Esophagus squamous epithelium (tissue), 5 donors: Measurements from ENCODE around the gene CAMTA1. TPM values are rescaled to one million over a fixed set of nuclear protein-coding genes. Genes with fewer than 3 reads are reported as not detected.

Experiments used
- DNase-seq: peaks from one replicate; lab custom pipeline; 2025; lab: John Stamatoyannopoulos, UW
- H3K27ac ChIP-seq, 4 donors: fragments of 200-600 bp; sonication (generic); one replicate each; pipeline ENCODE4 v1.5.1; 2016 to 2019; ENCODE audit warnings: mild to moderate bottlenecking in 1 of 4
- H3K27me3 ChIP-seq, 4 donors: fragments of 200-600 bp; sonication (generic); 1 replicate in 3 of 4; 2 replicates in 1 of 4; pipeline versions ENCODE4 v1.5.1 to v1.6.0; 2017 to 2021; ENCODE audit warnings: antibody characterized with exemption in 1 of 4
- H3K36me3 ChIP-seq, 3 donors: fragments of 200-600 bp; sonication (generic); one replicate each; pipeline ENCODE4 v1.5.1; 2016 to 2019
- H3K4me1 ChIP-seq, 3 donors: fragments of 200-600 bp; sonication (generic); one replicate each; pipeline ENCODE4 v1.5.1; 2017 to 2019
- H3K4me3 ChIP-seq, 4 donors: fragments of 200-600 bp; sonication (generic); 1 replicate in 3 of 4; 2 replicates in 1 of 4; pipeline ENCODE4 v1.5.1; 2016 to 2019; ENCODE audit warnings: mild to moderate bottlenecking in 2 of 4, moderate library complexity in 1 of 4
- H3K9me3 ChIP-seq, 3 donors: fragments of 200-600 bp; sonication (generic); one replicate each; pipeline ENCODE4 v1.5.1; 2016 to 2019
- POLR2A ChIP-seq, 4 donors: fragments of 450-650 bp; IDR thresholded peaks; one replicate each; pipeline ENCODE4 v1.6.1; 2017; ENCODE audit warnings: antibody characterized with exemption in 4 of 4, mild to moderate bottlenecking in 4 of 4, moderate library complexity in 3 of 4
- WGBS, 2 donors: methylation state at CpG; one replicate each; pipeline ENCODE4 v1.1.5; 2018; 5-methylcytosine and 5-hydroxymethylcytosine counted together
- intact Hi-C: fragments of 100-400 bp; cut with DNase I; formaldehyde crosslinking; loops from one replicate; pipeline ENCODE4 v1.15.0; 2022
- total RNA-seq, 4 donors: library from RNA; depleted of rRNA; stranded (reverse); fragments of >200 nt; gene quantifications; one replicate each; pipeline ENCODE4 v1.1.0, GENCODE V29; 2016
- TF ChIP-seq, protein P1 (sequence below), 6 experiments: fragments of 450-650 bp in 4 of 6; fragments of 200-600 bp in 2 of 6; sonication (generic) in 2 of 6; IDR thresholded peaks; one replicate each; pipeline ENCODE4 v1.5.1; 2016 to 2019; ENCODE audit warnings: antibody characterized with exemption in 6 of 6, mild to moderate bottlenecking in 4 of 6, moderate library complexity in 4 of 6
- donor health status: DM: yes; HTN: yes; CAD: no.

CAMTA1 gene
- total RNA-seq, 4 donors from 2014 or later, result 31.3 to 77.4 (median 45.9) TPM

DNA sequence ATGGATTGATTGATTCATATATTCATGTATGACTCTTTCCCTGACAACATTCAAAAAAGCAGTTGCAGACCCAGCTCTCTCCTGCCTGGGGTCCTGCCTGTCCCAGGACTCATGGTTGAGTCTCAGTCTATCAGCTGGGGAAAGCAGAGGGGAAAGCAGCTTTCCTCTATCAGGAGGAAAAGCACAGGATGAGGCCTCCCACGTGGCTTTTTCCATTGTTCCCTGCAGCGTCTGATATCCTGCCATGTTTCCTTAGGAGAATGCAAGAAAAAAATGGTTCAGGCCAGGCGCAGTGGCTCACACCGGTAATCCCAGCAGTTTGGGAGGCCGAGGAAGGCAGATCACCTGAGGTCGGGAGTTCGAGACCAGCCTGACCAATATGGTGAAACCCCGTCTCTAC lies 852.8 kb downstream of the CAMTA1 start:
- DNase-seq, result no peak
- 66% methylated on average over 8 of the region's 8 CpGs; no CpG with 5 or more reads in 1 of the 2 donors for WGBS, 2 donors
- intact Hi-C loops, result no loop called here
- Histone ChIP-seq H3K4me1 (no peaks in the 10 kb centered on the region), H3K4me3 (no peak overlapping the region), H3K9me3 (no peaks in the 10 kb centered on the region), H3K36me3 (no peaks in the 10 kb centered on the region), H3K27ac (no peak overlapping the region), H3K27me3 (peaks cover 0 to 25% (median 0%) of the 10 kb centered on the region in 4 donors)
- TF ChIP-seq, protein P1, sequence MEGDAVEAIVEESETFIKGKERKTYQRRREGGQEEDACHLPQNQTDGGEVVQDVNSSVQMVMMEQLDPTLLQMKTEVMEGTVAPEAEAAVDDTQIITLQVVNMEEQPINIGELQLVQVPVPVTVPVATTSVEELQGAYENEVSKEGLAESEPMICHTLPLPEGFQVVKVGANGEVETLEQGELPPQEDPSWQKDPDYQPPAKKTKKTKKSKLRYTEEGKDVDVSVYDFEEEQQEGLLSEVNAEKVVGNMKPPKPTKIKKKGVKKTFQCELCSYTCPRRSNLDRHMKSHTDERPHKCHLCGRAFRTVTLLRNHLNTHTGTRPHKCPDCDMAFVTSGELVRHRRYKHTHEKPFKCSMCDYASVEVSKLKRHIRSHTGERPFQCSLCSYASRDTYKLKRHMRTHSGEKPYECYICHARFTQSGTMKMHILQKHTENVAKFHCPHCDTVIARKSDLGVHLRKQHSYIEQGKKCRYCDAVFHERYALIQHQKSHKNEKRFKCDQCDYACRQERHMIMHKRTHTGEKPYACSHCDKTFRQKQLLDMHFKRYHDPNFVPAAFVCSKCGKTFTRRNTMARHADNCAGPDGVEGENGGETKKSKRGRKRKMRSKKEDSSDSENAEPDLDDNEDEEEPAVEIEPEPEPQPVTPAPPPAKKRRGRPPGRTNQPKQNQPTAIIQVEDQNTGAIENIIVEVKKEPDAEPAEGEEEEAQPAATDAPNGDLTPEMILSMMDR (IDR thresholded peaks at IDR 0.05), result no peak
- TF ChIP-seq POLR2A (IDR thresholded peaks at IDR 0.05), result no peak

DNA sequence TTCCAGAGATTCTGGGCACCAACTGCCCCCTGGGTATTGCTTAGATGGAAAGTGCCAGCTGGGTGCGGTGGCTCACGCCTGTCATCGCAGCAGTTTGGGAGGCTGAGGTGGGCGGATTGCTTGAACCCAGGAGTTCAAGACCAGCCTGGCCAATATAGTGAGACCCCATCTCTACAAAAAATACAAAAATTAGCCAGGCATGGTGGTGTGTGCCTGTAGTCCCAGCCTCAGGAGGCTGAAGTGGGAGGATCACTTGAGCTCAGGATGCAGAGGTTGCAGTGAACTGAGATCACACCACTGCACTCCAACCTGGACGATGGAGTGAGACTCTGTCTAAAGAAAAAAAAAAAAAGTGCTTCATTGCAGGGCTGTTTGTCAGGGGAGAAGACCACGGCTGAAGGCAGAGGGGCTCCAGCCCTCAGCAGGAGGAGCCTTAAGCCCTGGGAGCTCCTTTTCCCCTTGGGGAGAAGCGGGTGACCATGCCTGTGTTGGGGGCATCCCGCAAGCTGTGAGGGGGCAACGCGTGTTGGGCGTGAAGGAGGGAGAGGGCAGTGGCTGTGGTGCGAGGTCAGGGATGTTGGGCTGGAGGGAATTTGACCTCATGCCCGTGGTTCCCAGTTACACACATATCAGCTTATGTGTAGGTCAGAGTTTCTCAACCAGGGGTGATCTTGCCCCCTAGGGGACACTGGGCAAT lies 854.3 kb downstream of the CAMTA1 start:
- Histone ChIP-seq H3K4me3 (no peak overlapping the region), H3K27ac (no peak overlapping the region), H3K9me3 (no peaks in the 10 kb centered on the region), H3K36me3 (no peaks in the 10 kb centered on the region), H3K27me3 (peaks cover 0 to 20% (median 0%) of the 10 kb centered on the region in 4 donors), H3K4me1 (no peaks in the 10 kb centered on the region)
- intact Hi-C loops, result loop anchor here (10.0 kb wide), 1 partner anchor 595 kb away; no protein-coding TSS in a partner anchor
- TF ChIP-seq, protein P1 (IDR thresholded peaks at IDR 0.05), result no peak
- TF ChIP-seq POLR2A (IDR thresholded peaks at IDR 0.05), result no peak
- no peak for DNase-seq
- WGBS, 2 donors, result 80 to 86% methylated on average over 11 to 13 of the region's 13 CpGs

DNA sequence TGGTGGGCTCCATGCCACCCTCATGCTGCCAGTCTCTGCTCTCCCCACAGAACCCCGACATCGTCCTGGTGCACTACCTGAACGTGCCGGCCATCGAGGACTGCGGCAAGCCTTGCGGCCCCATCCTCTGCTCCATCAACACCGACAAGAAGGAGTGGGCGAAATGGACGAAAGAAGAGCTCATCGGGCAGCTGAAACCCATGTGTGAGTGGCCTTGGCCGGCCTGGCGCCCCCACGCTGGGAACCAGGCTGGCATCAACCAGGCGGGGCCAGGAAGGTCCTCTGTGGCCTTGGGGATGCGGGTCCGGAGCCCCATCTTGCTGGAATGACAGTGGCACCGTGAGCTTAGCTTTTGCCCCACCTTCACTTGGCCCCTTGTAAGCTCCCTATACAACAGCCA lies 855.1 kb downstream of the CAMTA1 start:
- no peak for TF ChIP-seq POLR2A (IDR thresholded peaks at IDR 0.05)
- TF ChIP-seq, protein P1 (IDR thresholded peaks at IDR 0.05), result no peak
- H3K4me1 ChIP-seq, result peaks cover 0 to 2% (median under 1%) of the 10 kb centered on the region in 3 donors
- peaks cover 0 to 22% (median 0%) of the 10 kb centered on the region in 4 donors for H3K27me3 ChIP-seq
- no peak for DNase-seq
- H3K4me3 ChIP-seq, result no peak overlapping the region
- H3K9me3 ChIP-seq, result no peaks in the 10 kb centered on the region
- WGBS, 2 donors, result 79 to 80% methylated on average over 6 to 7 of the region's 18 CpGs
- no peak overlapping the region for H3K27ac ChIP-seq
- intact Hi-C loops, result loop anchor here (10.0 kb wide), 1 partner anchor 596 kb away; no protein-coding TSS in a partner anchor
- H3K36me3 ChIP-seq, result no peaks in the 10 kb centered on the region

DNA sequence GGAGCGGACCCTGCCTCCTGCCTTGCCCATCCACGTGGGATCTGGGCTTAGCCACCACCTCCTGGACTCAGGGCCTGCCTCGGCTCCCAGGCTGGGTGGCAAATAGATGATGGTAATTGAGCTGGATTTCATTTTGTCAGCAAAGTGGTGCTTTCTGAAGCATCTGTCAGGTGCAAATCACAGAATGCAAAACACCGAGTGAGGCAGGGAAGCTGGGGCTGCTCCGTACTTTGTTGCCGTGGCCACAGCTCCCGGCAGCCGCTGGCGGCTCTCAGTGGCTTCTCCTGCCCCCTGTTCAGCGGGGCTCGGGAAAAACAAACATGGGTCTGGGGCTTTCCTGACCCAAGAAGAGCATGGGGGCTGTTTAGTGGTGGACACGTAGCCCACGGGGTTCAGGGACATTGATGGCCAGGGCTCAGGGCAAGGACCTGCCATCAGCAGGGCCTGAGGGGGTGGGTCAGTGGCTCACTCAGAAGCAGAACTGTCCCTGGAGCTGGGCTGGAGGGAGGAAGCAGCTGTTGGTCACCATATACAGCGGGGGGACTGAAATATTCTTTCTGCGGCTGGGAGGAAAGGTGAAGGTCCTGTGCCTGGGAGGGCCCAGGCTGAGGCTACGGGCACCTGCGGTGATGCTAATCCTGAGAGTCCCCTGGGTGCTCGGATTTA lies 855.8 kb downstream of the CAMTA1 start:
- 86 to 89% methylated on average over 2 to 4 of the region's 18 CpGs for WGBS, 2 donors
- DNase-seq, result no peak
- intact Hi-C loops, result loop anchor here (10.0 kb wide), 1 partner anchor 596 kb away; no protein-coding TSS in a partner anchor
- H3K27me3 ChIP-seq, result peaks cover 0 to 22% (median 0%) of the 10 kb centered on the region in 4 donors
- peaks cover 0 to 8% (median 3%) of the 10 kb centered on the region in 3 donors for H3K4me1 ChIP-seq
- H3K27ac ChIP-seq, result no peak overlapping the region
- H3K4me3 ChIP-seq, result no peak overlapping the region
- no peaks in the 10 kb centered on the region for H3K9me3 ChIP-seq
- TF ChIP-seq, protein P1 (IDR thresholded peaks at IDR 0.05), result no peak
- no peak for TF ChIP-seq POLR2A (IDR thresholded peaks at IDR 0.05)
- no peaks in the 10 kb centered on the region for H3K36me3 ChIP-seq
